Mammary epithelial cell (primary cell): ENCODE results near the gene KCNIP4.

Experiments used
- CTCF ChIP-seq, 2 donors: IDR thresholded peaks in 1 of 2; conservative IDR thresholded peaks in 1 of 2; 2 replicates each; pipeline ENCODE4 v1.5.1; 2011 to 2012; ENCODE audit warnings: inconsistent platforms in 2 of 2, low read length in 2 of 2, mild to moderate bottlenecking in 2 of 2, control low read depth in 1 of 2, low read depth in 1 of 2; ENCODE audit not compliant: insufficient read depth in 1 of 2; ENCODE audit errors: extremely low read depth in 1 of 2
- EZH2 ChIP-seq: IDR thresholded peaks from 2 replicates; pipeline ENCODE4 v1.6.1; 2012; ENCODE audit warnings: low read length, inconsistent platforms, borderline replicate concordance

GRCh38 chr4:21320034-21320433 is 628.5 kb downstream of the KCNIP4 start:
- TF ChIP-seq EZH2, result no peak
- no peak for TF ChIP-seq CTCF (conservative IDR thresholded peaks at IDR 0.05 in 1 of 2, IDR thresholded peaks at IDR 0.05 in 1 of 2; ENCODE audit: extremely low read depth in 1 of 2, insufficient read depth in 1 of 2, low read depth in 1 of 2, low read length in 2 of 2)
